Peyer's patch (tissue), 4 donors: ENCODE data around the gene PRODH2.

Experiments
- CTCF ChIP-seq, 6 experiments: fragments of 450-650 bp in 4 of 6; fragments of 200-600 bp in 2 of 6; sonication (generic) in 1 of 6; IDR thresholded peaks; one replicate each; pipeline ENCODE4 v1.5.1; 2017 to 2019; ENCODE audit warnings: antibody characterized with exemption in 6 of 6, mild to moderate bottlenecking in 3 of 6, moderate library complexity in 1 of 6
- POLR2A ChIP-seq, 2 donors: fragments of 450-650 bp; IDR thresholded peaks; one replicate each; pipeline ENCODE4 v1.5.1; 2017; ENCODE audit warnings: antibody characterized with exemption in 2 of 2, mild to moderate bottlenecking in 2 of 2, moderate library complexity in 2 of 2

- TF ChIP-seq CTCF (IDR thresholded peaks at IDR 0.05) (no peak), POLR2A (IDR thresholded peaks at IDR 0.05) (no peak)
These were observed 27.9 kb downstream of the PRODH2 start for GRCh38 chr19:35784503-35785338.
